Measurements from ENCODE around the gene PTPN1.

DNA sequence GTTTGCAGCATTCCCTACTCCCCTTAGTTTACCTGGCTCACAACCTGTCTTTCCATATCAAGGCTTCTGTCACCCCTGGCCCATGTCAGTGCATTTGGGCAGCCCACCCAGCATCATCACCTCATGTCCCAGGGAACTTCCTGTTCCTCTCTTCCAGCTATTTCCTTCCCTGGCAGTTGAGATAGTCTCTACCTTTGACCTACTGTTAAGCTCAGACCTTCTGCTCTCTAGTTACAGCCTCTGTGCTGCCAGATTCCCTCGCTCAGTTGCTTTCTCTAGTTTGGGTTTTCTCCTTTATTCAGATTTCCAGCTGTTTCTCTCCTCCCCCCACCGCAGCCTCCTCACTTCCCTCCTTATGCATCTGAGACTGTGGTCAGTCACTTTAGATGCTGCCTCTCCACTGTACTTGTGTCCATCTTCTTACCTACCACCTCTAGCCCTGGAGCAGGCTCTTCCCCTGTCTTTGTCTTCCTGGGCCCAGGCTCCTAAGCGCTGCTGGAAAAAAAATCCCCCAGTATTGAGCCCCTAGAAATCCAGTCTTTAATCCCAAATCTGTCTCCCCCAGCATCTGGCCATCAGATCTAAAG, 16.3 kb downstream of the PTPN1 start:
- TF ChIP-seq, protein P1, sequence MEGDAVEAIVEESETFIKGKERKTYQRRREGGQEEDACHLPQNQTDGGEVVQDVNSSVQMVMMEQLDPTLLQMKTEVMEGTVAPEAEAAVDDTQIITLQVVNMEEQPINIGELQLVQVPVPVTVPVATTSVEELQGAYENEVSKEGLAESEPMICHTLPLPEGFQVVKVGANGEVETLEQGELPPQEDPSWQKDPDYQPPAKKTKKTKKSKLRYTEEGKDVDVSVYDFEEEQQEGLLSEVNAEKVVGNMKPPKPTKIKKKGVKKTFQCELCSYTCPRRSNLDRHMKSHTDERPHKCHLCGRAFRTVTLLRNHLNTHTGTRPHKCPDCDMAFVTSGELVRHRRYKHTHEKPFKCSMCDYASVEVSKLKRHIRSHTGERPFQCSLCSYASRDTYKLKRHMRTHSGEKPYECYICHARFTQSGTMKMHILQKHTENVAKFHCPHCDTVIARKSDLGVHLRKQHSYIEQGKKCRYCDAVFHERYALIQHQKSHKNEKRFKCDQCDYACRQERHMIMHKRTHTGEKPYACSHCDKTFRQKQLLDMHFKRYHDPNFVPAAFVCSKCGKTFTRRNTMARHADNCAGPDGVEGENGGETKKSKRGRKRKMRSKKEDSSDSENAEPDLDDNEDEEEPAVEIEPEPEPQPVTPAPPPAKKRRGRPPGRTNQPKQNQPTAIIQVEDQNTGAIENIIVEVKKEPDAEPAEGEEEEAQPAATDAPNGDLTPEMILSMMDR (IDR thresholded peaks at IDR 0.05), result no peak
- TF ChIP-seq ZFX (IDR thresholded peaks at IDR 0.05; ENCODE audit: borderline replicate concordance), result no peak

All from 22Rv1 (cell line).